HepG2 (cell line): ENCODE data around the gene NUBP2. TPM values are rescaled to one million over a fixed set of nuclear protein-coding genes. Genes with fewer than 3 reads are reported as not detected.

Experiments used
- CHD2 ChIP-seq: IDR thresholded peaks from 2 replicates; pipeline ENCODE4 v1.6.1; 2011; ENCODE audit warnings: low read depth, low read length, improper control_type of control experiment
- EHMT2 ChIP-seq: fragments of 200-600 bp; sonication (generic); IDR thresholded peaks from 2 replicates; pipeline ENCODE4 v1.7.0; 2017; ENCODE audit warnings: antibody characterized with exemption, low read depth, low read length, borderline replicate concordance
- HOXA9 ChIP-seq: sonication (generic); formaldehyde crosslinking; IDR thresholded peaks from 2 replicates; pipeline ENCODE4 v1.8.1; 2022; ENCODE audit warnings: missing genetic modification reagents, mild to moderate bottlenecking, moderate library complexity, borderline replicate concordance
- NPAS2 ChIP-seq: sonication (generic); formaldehyde crosslinking; IDR thresholded peaks from 2 replicates; pipeline ENCODE4 v1.8.0; 2022; ENCODE audit warnings: mild to moderate bottlenecking, missing genetic modification reagents, borderline replicate concordance
- NR1H2 ChIP-seq: sonication (generic); formaldehyde crosslinking; IDR thresholded peaks from 2 replicates; pipeline ENCODE4 v1.8.1; 2022; ENCODE audit warnings: low read depth, missing genetic modification reagents, borderline replicate concordance
- REST ChIP-seq, 2 experiments: IDR thresholded peaks; 2 replicates each; pipeline ENCODE4 v1.6.1; 2011 to 2012; ENCODE audit warnings: low read length in 2 of 2, borderline replicate concordance in 1 of 2, low read depth in 1 of 2, mild to moderate bottlenecking in 1 of 2, moderate library complexity in 1 of 2
- RXRB ChIP-seq: IDR thresholded peaks from 2 replicates; pipeline ENCODE4 v1.6.1; 2016; ENCODE audit warnings: borderline replicate concordance, missing genetic modification reagents, missing compliant biosample characterization
- SP4 ChIP-seq: sonication (generic); formaldehyde crosslinking; IDR thresholded peaks from 2 replicates; pipeline ENCODE4 v1.8.1; 2023; ENCODE audit warnings: mild to moderate bottlenecking, missing genetic modification reagents
- ZBTB7A ChIP-seq: sonication (generic); formaldehyde crosslinking; IDR thresholded peaks from 2 replicates; pipeline ENCODE4 v1.8.0; 2022; ENCODE audit warnings: mild to moderate bottlenecking, missing genetic modification reagents
- ZNF142 ChIP-seq: sonication (generic); formaldehyde crosslinking; IDR thresholded peaks from 2 replicates; pipeline ENCODE4 v1.4.0; 2020; ENCODE audit warnings: missing genetic modification reagents
- ZNF414 ChIP-seq: sonication (generic); formaldehyde crosslinking; IDR thresholded peaks from 2 replicates; pipeline ENCODE4 v1.5.0; 2020; ENCODE audit warnings: missing genetic modification reagents
- ZNF550 ChIP-seq: sonication (generic); formaldehyde crosslinking; IDR thresholded peaks from 2 replicates; pipeline ENCODE4 v1.4.0; 2020; ENCODE audit warnings: mild to moderate bottlenecking, missing genetic modification reagents, borderline replicate concordance
- ZNF580 ChIP-seq: IDR thresholded peaks from 2 replicates; pipeline ENCODE4 v1.6.1; 2016; ENCODE audit warnings: low read depth, borderline replicate concordance
- ZNF709 ChIP-seq: sonication (generic); formaldehyde crosslinking; IDR thresholded peaks from 2 replicates; pipeline ENCODE4 v1.5.0; 2020; ENCODE audit warnings: mild to moderate bottlenecking, missing genetic modification reagents
- ZNF784 ChIP-seq: sonication (generic); formaldehyde crosslinking; IDR thresholded peaks from 2 replicates; pipeline ENCODE4 v1.5.1; 2020; ENCODE audit warnings: missing genetic modification reagents, mild to moderate bottlenecking, borderline replicate concordance
- ZNF790 ChIP-seq: sonication (generic); formaldehyde crosslinking; IDR thresholded peaks from 2 replicates; pipeline ENCODE4 v1.8.0; 2022; ENCODE audit warnings: missing genetic modification reagents, mild to moderate bottlenecking, borderline replicate concordance
- polyA plus RNA-seq, 8 experiments: library from polyadenylated mRNA; depleted of rRNA in 3 of 8; stranded (reverse) in 7 of 8; unstranded in 1 of 8; fragments of >200 nt; fragmentation: Illumina TruSeq in 4 of 8; extraction: Trizol in 4 of 8; gene quantifications; 2 replicates each; pipeline versions ENCODE4 v1.2.1 to v1.2.3, GENCODE V29; 2011 to 2016; ENCODE audit warnings: low read depth in 4 of 8, missing spikeins in 1 of 8, mixed read lengths in 1 of 8; ENCODE audit not compliant: insufficient read depth in 1 of 8
- total RNA-seq, 5 experiments: library from RNA; depleted of rRNA; stranded (reverse); fragments of >200 nt; fragmentation: Illumina TruSeq; extraction: Trizol; gene quantifications; 2 replicates each; pipeline ENCODE4 v1.2.3, GENCODE V29; 2016; ENCODE audit warnings: low read depth in 1 of 5

NUBP2 gene
- total and polyA plus RNA-seq, 2 of the 13 experiments (the other 11 are each of a cell fraction or from before 2014, with no cell fraction given) = 25.7 to 61.5 TPM

- peak in 1 of 2 experiments; percentile 72; a peak in 1 of 4 replicates for TF ChIP-seq REST (IDR thresholded peaks at IDR 0.05; ENCODE audit: borderline replicate concordance in 1 of 2, low read depth in 1 of 2, low read length in 2 of 2)
- peak; percentile 62; the same call in 1 of the 2 replicates for TF ChIP-seq SP4
- TF ChIP-seq ZNF580 (CRISPR knock-in tag) = peak; percentile 96
- TF ChIP-seq EHMT2 = no peak
- peak; percentile 92 for TF ChIP-seq ZNF414 (CRISPR knock-in tag)
- TF ChIP-seq ZNF784 (CRISPR knock-in tag) = peak; percentile 68; the same call in 1 of the 2 replicates
- TF ChIP-seq HOXA9 (CRISPR knock-in tag) = peak; percentile 91; the same call in 1 of the 2 replicates
- TF ChIP-seq NR1H2 (CRISPR knock-in tag) = no peak
- TF ChIP-seq ZNF142 (CRISPR knock-in tag) = peak; percentile 43
- TF ChIP-seq ZNF709 (CRISPR knock-in tag) = no peak
- TF ChIP-seq NPAS2 (CRISPR knock-in tag) = no peak
- TF ChIP-seq RXRB (CRISPR knock-in tag) = peak; percentile 63
- no peak; the same call in 1 of the 2 replicates for TF ChIP-seq ZNF790 (CRISPR knock-in tag)
- 0 out of 2 replicates have a peak, but pooled peaks have one; percentile 37 for TF ChIP-seq ZNF550
- TF ChIP-seq CHD2 = peak; percentile 11; the same call in 1 of the 2 replicates
- TF ChIP-seq ZBTB7A (CRISPR knock-in tag) = no peak
Observed at GRCh38 chr16:1826691-1827573, 44.2 kb downstream of the NUBP2 start, which contains the start of the genes FAHD1 and HAGH (continued).
